Adipocyte (in vitro differentiated cells): ENCODE measurements around the gene LRP3.

Experiments used
- DNase-seq: peaks from one replicate; pipeline ENCODE4 v3.0.0-alpha.2; 2015; ENCODE audit warnings: low read depth
- H3K27me3 ChIP-seq: replicated peaks from 2 replicates; pipeline ENCODE4 v1.7.0; 2013; ENCODE audit warnings: mild to moderate bottlenecking, low read length, moderate library complexity; ENCODE audit not compliant: control insufficient read depth, insufficient read depth
- H3K36me3 ChIP-seq: 2 replicates; pipeline ENCODE4 v1.7.0; 2013; ENCODE audit warnings: low read length, mild to moderate bottlenecking, moderate library complexity; ENCODE audit not compliant: control insufficient read depth, insufficient read depth, severe bottlenecking
- H3K4me1 ChIP-seq: 2 replicates; pipeline ENCODE4 v1.7.0; 2013; ENCODE audit warnings: mild to moderate bottlenecking, low read length, moderate library complexity; ENCODE audit not compliant: control insufficient read depth, insufficient read depth
- H3K4me3 ChIP-seq: 2 replicates; pipeline ENCODE4 v1.7.0; 2013; ENCODE audit warnings: mild to moderate bottlenecking, low read length, moderate library complexity
- H3K9ac ChIP-seq: 2 replicates; pipeline ENCODE4 v1.7.0; 2013; ENCODE audit warnings: mild to moderate bottlenecking, low read length, moderate library complexity
- H3K9me3 ChIP-seq: 2 replicates; pipeline ENCODE4 v1.7.0; 2013; ENCODE audit warnings: mild to moderate bottlenecking, low read length, moderate library complexity; ENCODE audit not compliant: control insufficient read depth

Gene LRP3

GRCh38 chr19:33196446-33197193 is 2.5 kb downstream of the LRP3 start:
- DNase-seq, result no peak
- Histone ChIP-seq H3K4me1 (peaks cover 8% of the 10 kb centered on the region), H3K36me3 (peaks cover 16% of the 10 kb centered on the region), H3K9ac (no peak overlapping the region), H3K27me3 (peaks cover 13% of the 10 kb centered on the region), H3K4me3 (no peak overlapping the region), H3K9me3 (no peaks in the 10 kb centered on the region)

- DNase-seq, result no peak
- Histone ChIP-seq H3K36me3 (peaks cover 20% of the 10 kb centered on the region), H3K4me3 (no peak overlapping the region), H3K27me3 (peaks cover 8% of the 10 kb centered on the region), H3K4me1 (peaks cover 8% of the 10 kb centered on the region), H3K9me3 (no peaks in the 10 kb centered on the region), H3K9ac (no peak overlapping the region)
These were observed 3.5 kb downstream of the LRP3 start for GRCh38 chr19:33197591-33198000.

GRCh38 chr19:33198169-33198568 is 4.0 kb downstream of the LRP3 start:
- Histone ChIP-seq H3K9ac (no peak overlapping the region), H3K27me3 (peaks cover 5% of the 10 kb centered on the region), H3K9me3 (no peaks in the 10 kb centered on the region), H3K4me3 (no peak overlapping the region), H3K4me1 (peaks cover 8% of the 10 kb centered on the region), H3K36me3 (peaks cover 24% of the 10 kb centered on the region)
- DNase-seq, result no peak

GRCh38 chr19:33199441-33200265 is 5.5 kb downstream of the LRP3 start:
- H3K4me1 ChIP-seq, result peaks cover 8% of the 10 kb centered on the region
- DNase-seq, result no peak
- H3K9me3 ChIP-seq, result no peaks in the 10 kb centered on the region
- H3K4me3 ChIP-seq, result no peak overlapping the region
- H3K27me3 ChIP-seq, result no peaks in the 10 kb centered on the region
- H3K36me3 ChIP-seq, result peaks cover 29% of the 10 kb centered on the region
- no peak overlapping the region for H3K9ac ChIP-seq

GRCh38 chr19:33201473-33201872 is 7.3 kb downstream of the LRP3 start:
- Histone ChIP-seq H3K4me1 (no peaks in the 10 kb centered on the region), H3K9me3 (no peaks in the 10 kb centered on the region), H3K27me3 (no peaks in the 10 kb centered on the region), H3K4me3 (no peak overlapping the region), H3K36me3 (peaks cover 29% of the 10 kb centered on the region), H3K9ac (no peak overlapping the region)
- no peak for DNase-seq

- Histone ChIP-seq H3K4me1 (no peaks in the 10 kb centered on the region), H3K9me3 (no peaks in the 10 kb centered on the region), H3K4me3 (no peak overlapping the region), H3K36me3 (peaks cover 25% of the 10 kb centered on the region), H3K27me3 (no peaks in the 10 kb centered on the region), H3K9ac (no peak overlapping the region)
- DNase-seq, result no peak
These were observed 7.9 kb downstream of the LRP3 start for GRCh38 chr19:33201886-33202545.

GRCh38 chr19:33202546-33203507 is 8.7 kb downstream of the LRP3 start:
- no peaks in the 10 kb centered on the region for H3K4me1 ChIP-seq
- H3K36me3 ChIP-seq, result peaks cover 22% of the 10 kb centered on the region
- H3K9ac ChIP-seq, result no peak overlapping the region
- no peak for DNase-seq
- H3K27me3 ChIP-seq, result no peaks in the 10 kb centered on the region
- no peaks in the 10 kb centered on the region for H3K9me3 ChIP-seq
- no peak overlapping the region for H3K4me3 ChIP-seq

GRCh38 chr19:33203529-33203928 is 9.4 kb downstream of the LRP3 start:
- H3K36me3 ChIP-seq, result peaks cover 16% of the 10 kb centered on the region
- DNase-seq, result no peak
- H3K4me1 ChIP-seq, result no peaks in the 10 kb centered on the region
- no peak overlapping the region for H3K4me3 ChIP-seq
- H3K27me3 ChIP-seq, result no peaks in the 10 kb centered on the region
- H3K9ac ChIP-seq, result no peak overlapping the region
- H3K9me3 ChIP-seq, result no peaks in the 10 kb centered on the region

- peaks cover 3% of the 10 kb centered on the region for H3K4me1 ChIP-seq
- no peak for DNase-seq
- no peak overlapping the region for H3K4me3 ChIP-seq
- H3K9ac ChIP-seq, result no peak overlapping the region
- H3K9me3 ChIP-seq, result no peaks in the 10 kb centered on the region
- H3K27me3 ChIP-seq, result no peaks in the 10 kb centered on the region
- peaks cover 13% of the 10 kb centered on the region for H3K36me3 ChIP-seq
These were observed 10.2 kb downstream of the LRP3 start for GRCh38 chr19:33204136-33204973.

- no peaks in the 10 kb centered on the region for H3K9me3 ChIP-seq
- no peak for DNase-seq
- H3K4me3 ChIP-seq, result no peak overlapping the region
- H3K36me3 ChIP-seq, result peaks cover 13% of the 10 kb centered on the region
- H3K4me1 ChIP-seq, result peaks cover 4% of the 10 kb centered on the region
- no peaks in the 10 kb centered on the region for H3K27me3 ChIP-seq
- H3K9ac ChIP-seq, result no peak overlapping the region
These were observed 11.0 kb downstream of the LRP3 start for GRCh38 chr19:33205110-33205509.
